GM12874 (cell line): ENCODE results near the gene RDH13.

ENCODE experiments used
- TF ChIP-seq, protein P1 (sequence below): IDR thresholded peaks from 2 replicates; pipeline ENCODE4 v1.5.1; 2011; ENCODE audit warnings: low read depth, mild to moderate bottlenecking, control low read depth, low read length, moderate library complexity; ENCODE audit not compliant: insufficient read depth

The RDH13 gene

GRCh38 chr19:55062735-55063491 is at the start of gene RDH13:
Gene RDH13 (minus strand): TSS chr19:55063148. CDS start chr19:55063032, 116 bp downstream.
- TF ChIP-seq, protein P1, sequence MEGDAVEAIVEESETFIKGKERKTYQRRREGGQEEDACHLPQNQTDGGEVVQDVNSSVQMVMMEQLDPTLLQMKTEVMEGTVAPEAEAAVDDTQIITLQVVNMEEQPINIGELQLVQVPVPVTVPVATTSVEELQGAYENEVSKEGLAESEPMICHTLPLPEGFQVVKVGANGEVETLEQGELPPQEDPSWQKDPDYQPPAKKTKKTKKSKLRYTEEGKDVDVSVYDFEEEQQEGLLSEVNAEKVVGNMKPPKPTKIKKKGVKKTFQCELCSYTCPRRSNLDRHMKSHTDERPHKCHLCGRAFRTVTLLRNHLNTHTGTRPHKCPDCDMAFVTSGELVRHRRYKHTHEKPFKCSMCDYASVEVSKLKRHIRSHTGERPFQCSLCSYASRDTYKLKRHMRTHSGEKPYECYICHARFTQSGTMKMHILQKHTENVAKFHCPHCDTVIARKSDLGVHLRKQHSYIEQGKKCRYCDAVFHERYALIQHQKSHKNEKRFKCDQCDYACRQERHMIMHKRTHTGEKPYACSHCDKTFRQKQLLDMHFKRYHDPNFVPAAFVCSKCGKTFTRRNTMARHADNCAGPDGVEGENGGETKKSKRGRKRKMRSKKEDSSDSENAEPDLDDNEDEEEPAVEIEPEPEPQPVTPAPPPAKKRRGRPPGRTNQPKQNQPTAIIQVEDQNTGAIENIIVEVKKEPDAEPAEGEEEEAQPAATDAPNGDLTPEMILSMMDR = no peak

- TF ChIP-seq, protein P1 = no peak
Observed at GRCh38 chr19:55112246-55112776, 49.4 kb upstream of the RDH13 start.

DNA sequence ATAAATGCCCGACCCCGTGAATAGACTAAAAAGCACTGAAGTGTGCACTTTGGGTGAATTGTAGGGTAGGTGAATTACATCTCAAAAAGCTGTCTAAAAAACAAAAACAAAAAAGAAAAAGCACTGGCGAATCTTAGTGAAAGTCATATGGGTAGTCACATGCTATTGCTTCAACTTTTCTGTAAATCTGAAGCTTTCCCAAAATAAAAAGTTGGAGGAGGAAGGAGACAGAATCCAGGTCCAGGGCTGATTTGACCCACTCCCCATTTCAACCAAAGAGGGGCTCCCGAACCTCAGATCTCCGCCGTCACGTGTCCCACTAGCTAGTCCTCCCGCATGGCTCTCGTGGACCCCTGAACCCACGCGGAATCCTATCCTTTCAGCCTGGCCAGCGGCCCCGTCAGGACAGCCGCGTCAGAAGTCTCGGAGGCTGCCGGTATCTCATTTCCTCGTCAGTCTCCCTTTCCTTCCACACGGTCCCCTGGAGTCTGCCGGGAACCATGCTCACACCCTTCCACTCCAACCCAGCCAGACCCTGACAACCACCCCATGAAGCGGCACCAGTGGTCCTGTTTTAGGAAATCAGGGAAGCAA is 48.4 kb upstream of the RDH13 start:
- TF ChIP-seq, protein P1 = no peak

GRCh38 chr19:55109527-55110291 is 46.8 kb upstream of the RDH13 start:
- TF ChIP-seq, protein P1 = no peak

GRCh38 chr19:55106591-55106990 is 43.6 kb upstream of the RDH13 start:
- TF ChIP-seq, protein P1 = no peak

DNA sequence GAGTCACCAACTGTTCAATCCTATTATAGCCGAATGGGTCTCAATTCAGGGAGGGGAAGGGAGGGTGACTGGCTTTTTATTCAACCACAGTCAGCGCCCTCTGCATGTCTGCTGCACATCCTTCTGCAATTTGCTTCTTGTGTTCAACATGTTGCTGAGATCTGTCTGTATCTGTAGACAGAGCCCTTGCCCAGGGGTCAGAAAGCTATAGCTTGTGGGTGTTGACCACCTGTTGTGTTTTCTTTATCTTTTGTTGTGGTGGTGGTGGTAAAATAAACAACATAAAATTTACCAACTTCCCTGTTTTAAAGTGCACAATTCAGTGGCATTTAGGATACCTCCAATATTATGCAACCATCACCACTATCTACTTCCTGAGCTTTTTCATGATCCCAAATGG is 42.3 kb upstream of the RDH13 start:
- TF ChIP-seq, protein P1 = no peak

DNA sequence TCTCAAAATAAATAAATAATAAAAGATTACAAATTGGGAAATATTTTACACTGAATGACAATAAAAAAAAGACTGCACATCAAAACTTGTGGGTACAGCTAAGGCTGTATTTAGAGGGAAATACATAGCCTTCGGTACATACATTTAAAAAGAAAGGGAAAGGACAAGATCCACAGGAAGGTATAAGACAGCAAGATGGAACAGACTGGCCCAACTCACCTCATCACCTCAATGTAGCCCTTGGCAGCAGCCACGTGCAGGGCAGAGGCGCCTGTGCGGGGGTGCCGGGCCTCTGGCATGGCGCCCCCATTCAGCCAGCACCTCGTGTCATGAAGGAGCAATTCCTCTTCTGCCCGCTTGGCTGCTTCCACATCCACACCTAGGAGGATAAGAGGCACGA is 40.2 kb upstream of the RDH13 start:
- TF ChIP-seq, protein P1 = no peak
